GM21825 (cell line): ENCODE data around the gene ACAP3.

ENCODE experiments used
- ATAC-seq: cut with Tn5 transposase; IDR thresholded peaks from one replicate; pipeline ENCODE4 v1.9.1; 2021; ENCODE audit warnings: mild to moderate bottlenecking, moderate library complexity; ENCODE audit not compliant: unreplicated experiment

ACAP3 gene

DNA sequence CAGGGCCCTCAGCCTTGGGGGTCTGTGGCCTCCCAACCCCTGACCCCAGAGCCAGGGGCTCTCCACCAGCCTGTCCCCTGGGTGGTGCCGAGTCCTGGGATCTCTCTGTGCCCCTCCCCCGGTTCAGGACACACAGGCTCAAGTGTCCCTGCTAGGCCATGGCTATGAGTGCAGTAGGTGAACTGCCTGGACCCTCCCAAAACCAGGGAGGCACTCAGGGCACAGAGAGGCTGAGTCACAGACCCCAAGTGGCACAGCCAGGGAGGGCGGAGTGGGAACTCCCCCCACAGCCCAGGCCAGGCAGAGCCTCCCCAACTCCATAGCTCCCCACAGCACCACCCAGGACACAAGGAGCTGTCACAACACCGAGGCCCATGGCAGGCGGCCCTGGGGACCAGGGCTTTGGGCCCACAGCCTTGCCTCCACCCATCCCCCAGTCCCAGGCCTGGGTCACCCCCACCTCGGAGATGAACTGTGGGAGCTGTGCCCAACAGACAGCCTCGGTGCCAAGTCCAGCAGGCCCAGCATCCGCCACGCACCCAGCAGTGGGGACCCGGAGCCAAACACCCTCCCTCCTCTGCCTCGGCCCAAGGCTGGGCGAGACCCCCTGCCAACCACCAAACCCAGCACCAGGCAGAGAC, 38.2 kb upstream of the ACAP3 start:
- no peak for ATAC-seq

- ATAC-seq = no peak
These were observed 37.7 kb upstream of the ACAP3 start for GRCh38 chr1:1345384-1345783.

DNA sequence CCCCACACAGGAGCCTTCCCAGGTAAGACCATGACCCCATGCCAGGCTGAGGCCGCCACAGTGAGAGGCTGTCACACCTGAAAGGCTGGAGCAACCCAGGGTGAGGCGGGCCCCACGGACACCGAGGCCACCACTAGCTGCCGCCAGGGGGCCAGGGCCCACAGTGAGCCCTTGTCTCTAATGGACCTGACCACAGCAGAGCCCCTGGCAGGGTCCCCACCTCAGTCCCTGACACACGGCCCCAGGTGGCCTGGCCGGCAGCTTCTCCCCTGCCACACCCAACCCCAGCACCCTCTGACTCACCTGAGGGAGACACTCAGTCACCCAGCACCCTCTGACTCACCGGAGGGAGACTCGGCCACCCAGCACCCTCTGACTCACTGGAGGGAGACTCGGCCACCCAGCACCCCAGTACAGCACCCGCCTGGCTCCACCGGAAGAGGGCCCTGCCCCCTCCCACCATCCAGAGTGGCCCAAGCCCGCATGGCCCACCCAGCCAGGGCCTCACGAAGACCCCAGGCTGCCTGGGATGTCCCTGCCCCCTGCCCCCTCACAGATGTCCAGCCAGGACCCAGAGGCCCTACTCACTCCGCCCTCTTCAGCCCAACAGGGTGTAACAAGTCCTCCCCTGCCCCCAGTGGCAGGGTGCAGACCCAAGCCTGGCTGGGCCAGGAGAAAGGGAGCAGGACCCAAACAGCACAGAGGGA, 37.1 kb upstream of the ACAP3 start:
- no peak for ATAC-seq

- no peak for ATAC-seq
These were observed 36.2 kb upstream of the ACAP3 start for GRCh38 chr1:1343811-1344421.

GRCh38 chr1:1342584-1343115, 34.9 kb upstream of the ACAP3 start:
- no peak for ATAC-seq

GRCh38 chr1:1342061-1342562, 34.4 kb upstream of the ACAP3 start:
- ATAC-seq = no peak

- no peak for ATAC-seq
These were observed 33.9 kb upstream of the ACAP3 start for GRCh38 chr1:1341549-1342021.

- ATAC-seq = no peak
These were observed 33.2 kb upstream of the ACAP3 start for GRCh38 chr1:1340791-1341548.

- no peak for ATAC-seq
These were observed 32.5 kb upstream of the ACAP3 start for GRCh38 chr1:1340185-1340584.

GRCh38 chr1:1338278-1338677, 30.5 kb upstream of the ACAP3 start:
- ATAC-seq = no peak

DNA sequence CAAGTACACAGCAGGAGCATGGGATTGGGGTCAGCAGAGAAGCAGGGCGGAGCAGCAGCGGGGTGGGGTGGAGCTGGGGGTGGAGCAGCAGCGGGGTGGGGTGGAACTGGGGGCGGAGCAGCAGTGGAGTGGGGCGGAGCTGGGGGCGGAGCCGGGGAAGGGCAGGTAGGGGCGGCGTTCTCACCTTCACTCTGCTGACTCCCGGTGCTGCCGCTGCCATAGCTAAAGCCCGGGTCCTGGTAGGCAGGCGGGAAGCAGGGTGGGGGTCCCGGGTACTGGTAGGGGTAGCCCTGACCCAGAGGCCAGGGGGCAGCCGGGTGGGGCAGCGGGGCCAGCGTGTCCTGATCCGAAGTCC, 30.0 kb upstream of the ACAP3 start:
- ATAC-seq = no peak

DNA sequence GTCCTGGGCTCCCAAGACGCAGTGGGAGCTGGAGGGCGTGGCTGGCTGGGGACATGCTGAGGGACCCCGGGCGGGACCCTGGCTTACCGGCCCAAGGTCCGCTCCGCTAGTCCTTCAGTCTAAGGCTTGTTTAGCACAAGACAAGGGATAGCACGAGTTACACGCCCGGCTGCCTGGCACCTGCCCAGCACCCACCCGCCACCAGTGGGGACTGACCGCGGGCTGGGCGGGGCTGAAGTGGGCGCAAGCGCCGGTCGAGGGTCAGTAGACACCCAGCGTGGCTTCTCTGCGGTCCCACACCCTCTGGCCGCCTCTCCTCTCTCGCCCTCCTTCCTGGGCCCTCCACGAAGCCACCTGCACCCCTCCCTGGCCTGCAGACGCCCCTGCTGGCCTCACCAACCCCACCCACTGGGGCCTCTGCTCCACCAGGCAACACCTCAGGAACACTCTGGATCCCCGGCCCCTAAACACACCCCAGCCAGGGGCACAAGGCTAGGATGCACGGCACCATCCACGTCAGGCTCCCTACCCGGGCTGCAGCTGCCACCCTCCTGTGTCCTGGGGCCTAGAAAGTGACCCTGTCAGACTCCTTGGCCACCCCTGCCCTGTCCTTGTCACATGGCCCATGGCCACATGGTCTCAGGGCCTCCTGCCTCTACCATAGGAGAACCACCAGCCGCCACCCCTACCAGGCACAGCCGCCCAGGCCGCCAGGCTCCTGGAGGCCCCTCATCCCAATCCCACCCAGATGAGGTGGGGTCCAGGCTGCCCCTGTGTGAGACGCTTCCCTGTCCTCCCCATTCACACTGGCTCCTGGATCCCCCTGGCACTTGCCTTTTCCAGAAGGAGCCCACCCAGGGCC, 29.4 kb upstream of the ACAP3 start:
- no peak for ATAC-seq

DNA sequence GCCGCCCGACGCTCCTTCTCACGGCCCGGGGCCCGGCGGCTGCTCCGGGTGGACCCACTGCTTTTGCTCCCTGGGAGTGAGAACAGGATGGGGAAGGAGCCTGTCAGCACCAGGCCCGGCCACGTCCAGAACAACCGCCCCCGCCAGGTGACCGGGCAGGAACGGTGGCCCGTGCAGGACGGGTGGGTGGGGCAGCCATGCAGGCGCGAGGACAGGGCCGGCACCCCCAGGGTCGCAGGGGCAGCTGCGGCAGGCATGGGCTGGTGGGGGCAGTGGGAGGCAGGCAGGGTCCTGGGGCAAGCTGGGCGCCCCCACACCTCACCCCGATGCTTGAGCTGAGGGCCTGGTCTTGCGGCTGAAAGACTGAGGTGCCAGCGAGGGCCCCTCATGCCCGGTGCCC, 28.7 kb upstream of the ACAP3 start:
- ATAC-seq = no peak

- no peak for ATAC-seq
These were observed 28.1 kb upstream of the ACAP3 start for GRCh38 chr1:1335792-1336248.

DNA sequence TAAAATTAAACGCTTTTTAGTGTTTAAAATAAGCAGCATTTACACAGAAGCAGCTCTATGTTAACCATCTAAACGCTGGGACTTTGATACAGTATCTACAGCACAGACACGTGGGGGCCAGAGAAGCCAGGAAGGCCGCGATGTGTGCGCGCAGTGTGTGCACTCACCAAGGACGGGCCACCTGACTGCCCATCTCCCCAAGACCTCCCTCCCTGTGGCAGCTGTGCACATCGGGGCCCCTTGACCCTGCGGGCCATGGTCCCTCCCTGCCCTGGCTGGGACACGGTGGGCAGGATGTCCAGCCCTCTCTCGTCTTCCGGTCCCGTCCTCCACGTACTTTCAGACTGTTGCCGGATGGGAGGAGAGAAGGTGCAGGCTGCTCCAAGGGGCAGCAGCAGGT, 27.6 kb upstream of the ACAP3 start:
- ATAC-seq = no peak

DNA sequence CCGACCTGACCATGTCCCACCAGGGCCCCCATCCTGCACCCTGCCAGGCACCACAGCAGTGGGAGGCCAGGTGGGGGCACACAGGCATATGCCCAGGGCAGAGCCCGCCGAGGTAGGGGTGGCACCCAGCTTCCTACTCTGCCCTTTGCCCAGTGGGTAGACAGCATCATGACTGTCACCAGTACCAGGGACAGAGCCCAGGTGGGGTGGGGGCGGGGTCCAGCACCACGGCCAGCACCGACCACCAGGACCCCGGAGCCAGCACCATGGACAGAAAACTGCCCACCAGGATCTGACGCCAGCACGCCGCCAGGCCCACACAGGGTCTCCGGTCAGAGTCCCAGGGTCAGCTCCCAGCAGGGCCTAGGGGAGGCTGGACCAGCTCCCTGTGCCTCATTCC, 27.1 kb upstream of the ACAP3 start:
- no peak for ATAC-seq

DNA sequence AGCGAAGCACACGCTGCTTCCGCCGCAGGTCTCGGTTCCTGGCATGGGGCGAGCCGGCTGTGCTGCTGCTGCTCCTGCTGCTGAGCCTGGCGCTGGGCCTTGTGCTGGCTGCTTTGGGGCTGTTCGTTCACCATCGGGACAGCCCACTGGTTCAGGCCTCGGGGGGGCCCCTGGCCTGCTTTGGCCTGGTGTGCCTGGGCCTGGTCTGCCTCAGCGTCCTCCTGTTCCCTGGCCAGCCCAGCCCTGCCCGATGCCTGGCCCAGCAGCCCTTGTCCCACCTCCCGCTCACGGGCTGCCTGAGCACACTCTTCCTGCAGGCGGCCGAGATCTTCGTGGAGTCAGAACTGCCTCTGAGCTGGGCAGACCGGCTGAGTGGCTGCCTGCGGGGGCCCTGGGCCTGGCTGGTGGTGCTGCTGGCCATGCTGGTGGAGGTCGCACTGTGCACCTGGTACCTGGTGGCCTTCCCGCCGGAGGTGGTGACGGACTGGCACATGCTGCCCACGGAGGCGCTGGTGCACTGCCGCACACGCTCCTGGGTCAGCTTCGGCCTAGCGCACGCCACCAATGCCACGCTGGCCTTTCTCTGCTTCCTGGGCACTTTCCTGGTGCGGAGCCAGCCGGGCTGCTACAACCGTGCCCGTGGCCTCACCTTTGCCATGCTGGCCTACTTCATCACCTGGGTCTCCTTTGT, 26.0 kb upstream of the ACAP3 start:
- ATAC-seq = no peak

DNA sequence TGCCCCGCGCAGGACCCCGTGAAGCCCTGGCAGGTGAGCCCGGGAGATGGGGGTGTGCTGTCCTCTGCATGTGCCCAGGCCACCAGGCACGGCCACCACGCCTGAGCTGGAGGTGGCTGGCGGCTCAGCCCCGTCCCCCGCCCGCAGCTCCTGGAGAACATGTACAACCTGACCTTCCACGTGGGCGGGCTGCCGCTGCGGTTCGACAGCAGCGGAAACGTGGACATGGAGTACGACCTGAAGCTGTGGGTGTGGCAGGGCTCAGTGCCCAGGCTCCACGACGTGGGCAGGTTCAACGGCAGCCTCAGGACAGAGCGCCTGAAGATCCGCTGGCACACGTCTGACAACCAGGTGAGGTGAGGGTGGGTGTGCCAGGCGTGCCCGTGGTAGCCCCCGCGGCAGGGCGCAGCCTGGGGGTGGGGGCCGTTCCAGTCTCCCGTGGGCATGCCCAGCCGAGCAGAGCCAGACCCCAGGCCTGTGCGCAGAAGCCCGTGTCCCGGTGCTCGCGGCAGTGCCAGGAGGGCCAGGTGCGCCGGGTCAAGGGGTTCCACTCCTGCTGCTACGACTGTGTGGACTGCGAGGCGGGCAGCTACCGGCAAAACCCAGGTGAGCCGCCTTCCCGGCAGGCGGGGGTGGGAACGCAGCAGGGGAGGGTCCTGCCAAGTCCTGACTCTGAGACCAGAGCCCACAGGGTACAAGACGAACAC, 25.2 kb upstream of the ACAP3 start:
- ATAC-seq = no peak
